Breast epithelium (tissue), 4 donors: ENCODE results near the gene SERPINB7. TPM values are rescaled to one million over a fixed set of nuclear protein-coding genes. Genes with fewer than 3 reads are reported as not detected.
A peak's percentile ranks its signal among the peaks of the same experiment; 100 is the strongest.

Experiments
- DNase-seq, 2 donors: peaks; one replicate each; pipeline ENCODE4 v3.0.0-alpha.2; 2019; ENCODE audit warnings: low spot score in 2 of 2
- H3K27ac ChIP-seq, 2 donors: fragments of 200-600 bp; sonication (generic) in 1 of 2; one replicate each; pipeline ENCODE4 v1.5.1; 2016 to 2019; ENCODE audit warnings: mild to moderate bottlenecking in 1 of 2
- H3K27me3 ChIP-seq, 2 donors: fragments of 200-600 bp; sonication (generic) in 1 of 2; one replicate each; pipeline versions ENCODE4 v1.5.1 to v1.6.0; 2017 to 2019; ENCODE audit warnings: control low read depth in 1 of 2, mild to moderate bottlenecking in 1 of 2
- H3K36me3 ChIP-seq: fragments of 200-600 bp; one replicate; pipeline ENCODE4 v1.5.1; 2019
- H3K4me1 ChIP-seq, 2 donors: fragments of 200-600 bp; sonication (generic); one replicate each; pipeline ENCODE4 v1.5.1; 2016 to 2019; ENCODE audit warnings: control low read depth in 1 of 2
- H3K4me3 ChIP-seq, 3 donors: fragments of 200-600 bp; sonication (generic); 1 replicate in 2 of 3; 2 replicates in 1 of 3; pipeline ENCODE4 v1.5.1; 2016 to 2019; ENCODE audit warnings: mild to moderate bottlenecking in 3 of 3, moderate library complexity in 2 of 3
- H3K9me3 ChIP-seq, 2 donors: fragments of 200-600 bp; sonication (generic) in 1 of 2; one replicate each; pipeline ENCODE4 v1.5.1; 2016 to 2019; ENCODE audit warnings: control low read depth in 1 of 2
- CTCF ChIP-seq, 3 donors: fragments of 450-650 bp; IDR thresholded peaks; one replicate each; pipeline ENCODE4 v1.5.1; 2016 to 2017; ENCODE audit warnings: antibody characterized with exemption in 3 of 3, mild to moderate bottlenecking in 3 of 3, moderate library complexity in 3 of 3
- POLR2A ChIP-seq: fragments of 450-650 bp; IDR thresholded peaks from one replicate; pipeline ENCODE4 v1.6.1; 2016; ENCODE audit warnings: antibody characterized with exemption, mild to moderate bottlenecking, moderate library complexity
- POLR2AphosphoS5 ChIP-seq, 3 donors: sonication (generic); formaldehyde crosslinking; IDR thresholded peaks; one replicate each; pipeline ENCODE4 v1.6.1; 2017; ENCODE audit warnings: antibody characterized with exemption in 3 of 3
- intact Hi-C: fragments of 100-400 bp; cut with DNase I; formaldehyde crosslinking; loops from one replicate; pipeline ENCODE4 v1.15.1; 2023; ENCODE audit warnings: low total_unique reads
- total RNA-seq, 3 donors: library from RNA; depleted of rRNA; stranded (reverse); fragments of >200 nt; gene quantifications; one replicate each; pipeline ENCODE4 v1.1.0, GENCODE V29; 2016

SERPINB7 gene
- total RNA-seq, 3 donors from 2014 or later, result not detected

GRCh38 chr18:63836456-63836855, 61.2 kb downstream of the SERPINB7 start:
- intact Hi-C loops, result no loop called here
- H3K27me3 ChIP-seq, result no peaks in the 10 kb centered on the region
- H3K4me3 ChIP-seq, result no peak overlapping the region
- H3K36me3 ChIP-seq, result no peaks in the 10 kb centered on the region
- TF ChIP-seq POLR2AphosphoS5 (IDR thresholded peaks at IDR 0.05) (no peak), CTCF (IDR thresholded peaks at IDR 0.05) (no peak), POLR2A (no peak)
- H3K9me3 ChIP-seq, result no peaks in the 10 kb centered on the region
- no peaks in the 10 kb centered on the region for H3K4me1 ChIP-seq
- no peak for DNase-seq
- H3K27ac ChIP-seq, result no peak overlapping the region

GRCh38 chr18:63837590-63837989, 62.4 kb downstream of the SERPINB7 start:
- H3K9me3 ChIP-seq, result no peaks in the 10 kb centered on the region
- TF ChIP-seq CTCF (IDR thresholded peaks at IDR 0.05), result no peak
- no peak for TF ChIP-seq POLR2A
- no peak for TF ChIP-seq POLR2AphosphoS5 (IDR thresholded peaks at IDR 0.05)
- no peak for DNase-seq
- no peaks in the 10 kb centered on the region for H3K27me3 ChIP-seq
- H3K36me3 ChIP-seq, result no peaks in the 10 kb centered on the region
- no peaks in the 10 kb centered on the region for H3K4me1 ChIP-seq
- H3K27ac ChIP-seq, result no peak overlapping the region
- no peak overlapping the region for H3K4me3 ChIP-seq
- intact Hi-C loops, result no loop called here

DNA sequence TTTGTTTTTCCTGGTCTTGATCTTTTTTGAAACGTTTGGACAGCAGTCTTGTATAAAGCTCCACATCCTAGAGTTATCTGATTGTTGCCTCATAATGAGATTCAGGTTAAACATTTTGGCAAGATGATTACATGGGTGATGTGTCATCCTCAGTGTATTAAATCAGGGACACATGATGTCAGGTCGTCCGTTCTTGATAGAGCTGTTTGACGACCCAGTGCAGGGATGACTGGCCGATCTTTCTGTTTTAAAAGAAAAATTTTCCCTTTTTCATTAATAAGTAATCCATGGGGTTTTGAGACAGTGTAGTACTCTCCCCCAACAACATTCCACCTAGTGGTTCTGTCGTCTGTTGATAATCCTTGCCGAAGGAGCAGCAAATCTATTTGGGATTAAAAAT, 67.8 kb downstream of the SERPINB7 start:
- no peak overlapping the region for H3K27ac ChIP-seq
- H3K36me3 ChIP-seq, result no peaks in the 10 kb centered on the region
- intact Hi-C loops, result no loop called here
- TF ChIP-seq POLR2A (no peak), CTCF (IDR thresholded peaks at IDR 0.05) (no peak), POLR2AphosphoS5 (IDR thresholded peaks at IDR 0.05) (no peak)
- no peak overlapping the region for H3K4me3 ChIP-seq
- H3K27me3 ChIP-seq, result no peaks in the 10 kb centered on the region
- no peak for DNase-seq
- H3K4me1 ChIP-seq, result no peaks in the 10 kb centered on the region
- no peaks in the 10 kb centered on the region for H3K9me3 ChIP-seq

- TF ChIP-seq POLR2AphosphoS5 (IDR thresholded peaks at IDR 0.05), result no peak
- TF ChIP-seq CTCF (IDR thresholded peaks at IDR 0.05), result peak in 1 of 3 donors; percentile 11
- intact Hi-C loops, result no loop called here
Observed at GRCh38 chr18:63844254-63844653, 69.0 kb downstream of the SERPINB7 start.

GRCh38 chr18:63848159-63848558, 72.9 kb downstream of the SERPINB7 start:
- peak in 2 of 3 donors; percentile 10 to 39 for TF ChIP-seq CTCF (IDR thresholded peaks at IDR 0.05)
- no peak for TF ChIP-seq POLR2A
- no peaks in the 10 kb centered on the region for H3K9me3 ChIP-seq
- H3K36me3 ChIP-seq, result no peaks in the 10 kb centered on the region
- H3K27me3 ChIP-seq, result no peaks in the 10 kb centered on the region
- no peak for DNase-seq
- H3K4me1 ChIP-seq, result no peaks in the 10 kb centered on the region
- H3K27ac ChIP-seq, result no peak overlapping the region
- no peak overlapping the region for H3K4me3 ChIP-seq
- intact Hi-C loops, result no loop called here

More at GRCh38 chr18:63844254-63844653, 69.0 kb downstream of the SERPINB7 start:
- Histone ChIP-seq H3K27ac (no peak overlapping the region), H3K4me1 (no peaks in the 10 kb centered on the region), H3K36me3 (no peaks in the 10 kb centered on the region), H3K9me3 (no peaks in the 10 kb centered on the region), H3K27me3 (no peaks in the 10 kb centered on the region), H3K4me3 (no peak overlapping the region)
- DNase-seq, result no peak
